Measurements from ENCODE around the gene EPO. TPM values are rescaled to one million over a fixed set of nuclear protein-coding genes. Genes with fewer than 3 reads are reported as not detected.

The EPO gene
- polyA plus RNA-seq, 1 donor (not counting 4 experiments of a cell fraction or from before 2014, with no cell fraction given): 0.35 TPM

GRCh38 chr7:100708395-100708794, 11.9 kb upstream of the EPO start:
- Histone ChIP-seq H2AFZ (ENCODE audit: control insufficient read depth, low read length) (no peak overlapping the region), H3K4me2 (ENCODE audit: control insufficient read depth, extremely low read depth, insufficient read depth, low read depth, low read length) (no peak overlapping the region), H3K36me3 (ENCODE audit: control insufficient read depth in 2 of 2, extremely low read depth in 1 of 2, insufficient read depth in 2 of 2, low read length in 2 of 2) (peaks cover 0 to 12% of the 10 kb centered on the region in 2 experiments), H4K20me1 (ENCODE audit: control insufficient read depth, extremely low read depth, insufficient read depth, low read length) (no peaks in the 10 kb centered on the region), H3K27ac (ENCODE audit: control insufficient read depth, insufficient read depth, low read length) (no peak overlapping the region), H3K79me2 (ENCODE audit: control insufficient read depth, insufficient read depth, low read length) (peaks cover 21% of the 10 kb centered on the region), H3K9me3 (ENCODE audit: control insufficient read depth, low read depth, low read length) (no peaks in the 10 kb centered on the region), H3K4me3 (ENCODE audit: control insufficient read depth in 2 of 3, extremely low read depth in 1 of 3, insufficient read depth in 2 of 3, low read depth in 1 of 3, low read length in 3 of 3) (no peak overlapping the region), H3K9ac (ENCODE audit: control insufficient read depth, extremely low read depth, insufficient read depth, low read length) (no peak overlapping the region), H3K27me3 (ENCODE audit: control insufficient read depth, extremely low read depth, insufficient read depth, low read length) (no peaks in the 10 kb centered on the region), H3K9me1 (ENCODE audit: control insufficient read depth, extremely low read depth, insufficient read depth, low read length) (no peaks in the 10 kb centered on the region), H3K4me1 (ENCODE audit: control insufficient read depth, extremely low read depth, insufficient read depth, low read length) (peaks cover 10% of the 10 kb centered on the region)
- dilution Hi-C loops (cut with MboI; ENCODE audit: extremely low pct_ligation_motif_present, low sequenced_read_pairs): no loop called here
- TF ChIP-seq EZH2 (IDR thresholded peaks at IDR 0.05; ENCODE audit: low read length): no peak
- no peak for TF ChIP-seq CTCF (optimal IDR thresholded peaks at IDR 0.05 in 1 of 3, IDR thresholded peaks at IDR 0.05 in 1 of 3, conservative IDR thresholded peaks at IDR 0.05 in 1 of 3; ENCODE audit: extremely low read depth in 1 of 3, insufficient read depth in 2 of 3, low read length in 3 of 3)
- FAIRE-seq (no peak), DNase-seq (ENCODE audit: low read depth, low spot score) (no peak)

- Histone ChIP-seq H3K27me3 (ENCODE audit: control insufficient read depth, extremely low read depth, insufficient read depth, low read length) (no peaks in the 10 kb centered on the region), H3K9ac (ENCODE audit: control insufficient read depth, extremely low read depth, insufficient read depth, low read length) (no peak overlapping the region), H3K79me2 (ENCODE audit: control insufficient read depth, insufficient read depth, low read length) (peaks cover 21% of the 10 kb centered on the region), H3K27ac (ENCODE audit: control insufficient read depth, insufficient read depth, low read length) (no peak overlapping the region), H3K9me3 (ENCODE audit: control insufficient read depth, low read depth, low read length) (no peaks in the 10 kb centered on the region), H3K4me3 (ENCODE audit: control insufficient read depth in 2 of 3, extremely low read depth in 1 of 3, insufficient read depth in 2 of 3, low read depth in 1 of 3, low read length in 3 of 3) (no peak overlapping the region), H4K20me1 (ENCODE audit: control insufficient read depth, extremely low read depth, insufficient read depth, low read length) (no peaks in the 10 kb centered on the region), H3K36me3 (ENCODE audit: control insufficient read depth in 2 of 2, extremely low read depth in 1 of 2, insufficient read depth in 2 of 2, low read length in 2 of 2) (peaks cover 0 to 12% of the 10 kb centered on the region in 2 experiments), H2AFZ (ENCODE audit: control insufficient read depth, low read length) (no peak overlapping the region), H3K4me1 (ENCODE audit: control insufficient read depth, extremely low read depth, insufficient read depth, low read length) (peaks cover 8% of the 10 kb centered on the region), H3K9me1 (ENCODE audit: control insufficient read depth, extremely low read depth, insufficient read depth, low read length) (no peaks in the 10 kb centered on the region), H3K4me2 (ENCODE audit: control insufficient read depth, extremely low read depth, insufficient read depth, low read depth, low read length) (no peak overlapping the region)
- no peak for TF ChIP-seq EZH2 (IDR thresholded peaks at IDR 0.05; ENCODE audit: low read length)
- TF ChIP-seq CTCF (optimal IDR thresholded peaks at IDR 0.05 in 1 of 3, IDR thresholded peaks at IDR 0.05 in 1 of 3, conservative IDR thresholded peaks at IDR 0.05 in 1 of 3; ENCODE audit: extremely low read depth in 1 of 3, insufficient read depth in 2 of 3, low read length in 3 of 3): no peak
- dilution Hi-C loops (cut with MboI; ENCODE audit: extremely low pct_ligation_motif_present, low sequenced_read_pairs): loop anchor here (10.0 kb wide), 1 partner anchor 134 kb away; no protein-coding TSS in a partner anchor
- DNase-seq (ENCODE audit: low read depth, low spot score): no peak
- no peak for FAIRE-seq
These were observed 9.8 kb upstream of the EPO start for GRCh38 chr7:100710452-100710851.
